HUES6 (cell line): ENCODE results near the gene BCAP31.

Source experiments
- H3K27ac ChIP-seq: 2 replicates; pipeline ENCODE4 v1.7.0; 2013; ENCODE audit warnings: low read depth, mild to moderate bottlenecking, low read length, inconsistent platforms
- H3K27me3 ChIP-seq: 2 replicates; pipeline ENCODE4 v1.6.1; 2013; ENCODE audit warnings: low read length; ENCODE audit not compliant: control insufficient read depth, insufficient read depth
- H3K36me3 ChIP-seq: 2 replicates; pipeline ENCODE4 v1.6.1; 2013; ENCODE audit warnings: low read length; ENCODE audit not compliant: control insufficient read depth, insufficient read depth
- H3K4me1 ChIP-seq: 2 replicates; pipeline ENCODE4 v1.6.1; 2013; ENCODE audit warnings: low read length; ENCODE audit not compliant: control insufficient read depth, insufficient read depth
- H3K4me3 ChIP-seq: 2 replicates; pipeline ENCODE4 v1.5.1; 2013; ENCODE audit warnings: low read depth, low read length
- H3K9ac ChIP-seq: one replicate; pipeline ENCODE4 v1.6.1; 2013; ENCODE audit warnings: mild to moderate bottlenecking, low read length
- H3K9me3 ChIP-seq: 2 replicates; pipeline ENCODE4 v1.6.1; 2013; ENCODE audit warnings: low read depth, low read length; ENCODE audit not compliant: control insufficient read depth, insufficient read depth

The BCAP31 gene

GRCh38 chrX:153725039-153725831 is 1.0 kb upstream of the BCAP31 start:
- peak overlapping the region; percentile 86; the same call in 1 of the 2 replicates for H3K27ac ChIP-seq

GRCh38 chrX:153723351-153724251 is 586 bp downstream of the BCAP31 start:
- peaks cover 39% of the 10 kb centered on the region for H3K4me1 ChIP-seq
- H3K4me3 ChIP-seq = peak overlapping the region; percentile 66
- peaks cover 21% of the 10 kb centered on the region; the same call in 1 of the 2 replicates for H3K9me3 ChIP-seq
- peaks cover 36% of the 10 kb centered on the region for H3K36me3 ChIP-seq
- H3K27ac ChIP-seq = peak overlapping the region; percentile 84; the same call in 1 of the 2 replicates
- H3K27me3 ChIP-seq = no peaks in the 10 kb centered on the region
- H3K9ac ChIP-seq = peak overlapping the region; percentile 86

More at GRCh38 chrX:153725039-153725831, 1.0 kb upstream of the BCAP31 start:
- H3K9ac ChIP-seq = peak overlapping the region; percentile 82
- peaks cover 24% of the 10 kb centered on the region for H3K36me3 ChIP-seq
- peaks cover 39% of the 10 kb centered on the region for H3K4me1 ChIP-seq
- peaks cover 19% of the 10 kb centered on the region; the same call in 1 of the 2 replicates for H3K9me3 ChIP-seq
- peak overlapping the region; percentile 56 for H3K4me3 ChIP-seq
- H3K27me3 ChIP-seq = no peaks in the 10 kb centered on the region

DNA sequence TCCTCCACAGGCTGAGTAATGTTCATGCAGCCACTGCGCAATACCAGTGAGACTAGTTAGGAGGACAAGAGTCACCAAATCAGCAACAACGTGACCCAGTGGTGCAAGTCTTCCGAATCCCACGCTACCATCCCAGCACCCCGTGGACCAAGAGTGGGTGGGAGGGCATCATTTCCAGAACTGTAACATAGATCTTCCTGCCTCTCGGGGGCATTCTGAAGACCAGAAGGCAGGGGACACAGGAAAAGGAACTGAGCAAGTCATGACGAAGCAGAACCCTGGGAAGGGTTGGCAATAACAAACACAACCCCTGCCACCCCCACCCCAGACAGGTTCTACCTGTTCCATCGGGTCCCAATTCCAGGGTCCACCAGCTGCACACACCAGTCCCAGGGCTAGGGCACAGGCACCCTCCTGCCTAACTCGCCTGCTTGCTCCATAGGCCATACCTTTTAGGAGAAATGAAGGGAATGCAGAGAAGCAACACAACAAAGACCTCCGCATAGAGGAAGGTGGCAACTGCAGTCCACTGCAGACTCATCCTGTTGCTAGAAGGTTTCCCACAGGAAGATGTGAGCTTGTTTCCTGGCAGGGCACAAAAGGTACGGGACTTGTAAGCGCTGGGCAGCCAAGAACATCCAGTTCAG is 1.4 kb downstream of the BCAP31 start:
- H3K9me3 ChIP-seq = peaks cover 15% of the 10 kb centered on the region; the same call in 1 of the 2 replicates
- peak overlapping the region; percentile 86 for H3K9ac ChIP-seq
- H3K4me1 ChIP-seq = peaks cover 34% of the 10 kb centered on the region
- H3K36me3 ChIP-seq = peaks cover 44% of the 10 kb centered on the region
- peak overlapping the region; percentile 66 for H3K4me3 ChIP-seq
- no peaks in the 10 kb centered on the region for H3K27me3 ChIP-seq
- peak overlapping the region; percentile 84; the same call in 1 of the 2 replicates for H3K27ac ChIP-seq

DNA sequence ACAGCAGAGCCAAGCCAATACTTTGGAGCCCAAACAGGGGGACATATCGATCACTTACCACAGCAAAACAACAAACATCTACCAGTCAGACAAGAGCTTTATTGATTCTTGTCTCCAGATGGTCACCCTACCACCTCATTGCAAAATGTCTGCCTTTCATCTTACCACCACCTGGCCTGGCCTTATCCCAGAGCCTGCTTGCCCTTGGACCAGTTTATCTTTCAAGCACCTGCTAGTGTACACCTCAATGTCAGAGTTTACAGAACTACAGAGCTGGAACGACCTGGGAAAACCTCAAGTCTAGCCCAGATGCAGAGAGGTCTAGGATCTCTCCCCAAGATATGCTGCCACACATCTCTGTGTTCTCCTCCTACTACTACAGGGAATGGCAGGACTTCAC is 4.5 kb downstream of the BCAP31 start:
- Histone ChIP-seq H3K4me3 (no peak overlapping the region), H3K4me1 (peaks cover 6% of the 10 kb centered on the region; the same call in 1 of the 2 replicates), H3K27ac (no peak overlapping the region), H3K9ac (no peak overlapping the region), H3K36me3 (peaks cover 66% of the 10 kb centered on the region), H3K9me3 (peaks cover 14% of the 10 kb centered on the region; the same call in 1 of the 2 replicates), H3K27me3 (no peaks in the 10 kb centered on the region)

DNA sequence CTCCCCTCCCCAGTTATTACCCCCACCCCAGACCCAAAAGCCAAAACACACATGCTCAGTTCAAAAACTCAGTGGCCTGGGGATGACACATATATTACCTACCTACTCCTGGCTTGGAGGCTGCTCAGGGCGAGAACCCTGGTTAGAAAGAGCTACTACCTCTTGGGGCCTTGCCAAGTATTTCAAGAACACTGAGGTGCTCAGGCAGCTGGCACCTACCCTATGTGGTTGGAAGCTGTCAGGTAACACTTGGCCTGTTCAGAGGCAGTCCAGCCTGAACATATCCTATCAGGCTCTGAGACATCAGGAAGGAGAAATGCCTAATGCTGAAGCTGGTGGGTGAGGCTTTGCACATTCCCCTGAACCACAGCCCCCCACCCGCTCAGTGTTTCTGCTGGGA is 4.9 kb downstream of the BCAP31 start:
- Histone ChIP-seq H3K27me3 (no peaks in the 10 kb centered on the region), H3K9me3 (peaks cover 14% of the 10 kb centered on the region; the same call in 1 of the 2 replicates), H3K4me3 (no peak overlapping the region), H3K4me1 (peaks cover 6% of the 10 kb centered on the region; the same call in 1 of the 2 replicates), H3K9ac (no peak overlapping the region), H3K36me3 (peaks cover 71% of the 10 kb centered on the region), H3K27ac (no peak overlapping the region)

GRCh38 chrX:153717445-153717844 is 6.7 kb downstream of the BCAP31 start:
- H3K9me3 ChIP-seq = peaks cover 14% of the 10 kb centered on the region; the same call in 1 of the 2 replicates
- H3K9ac ChIP-seq = no peak overlapping the region
- H3K36me3 ChIP-seq = peaks cover 82% of the 10 kb centered on the region
- no peaks in the 10 kb centered on the region for H3K27me3 ChIP-seq
- no peak overlapping the region for H3K4me3 ChIP-seq
- H3K27ac ChIP-seq = no peak overlapping the region
- peaks cover under 1% of the 10 kb centered on the region; the same call in 1 of the 2 replicates for H3K4me1 ChIP-seq

- Histone ChIP-seq H3K27me3 (no peaks in the 10 kb centered on the region), H3K36me3 (peaks cover 80% of the 10 kb centered on the region), H3K9ac (no peak overlapping the region), H3K4me3 (no peak overlapping the region), H3K4me1 (no peaks in the 10 kb centered on the region; the same call in 1 of the 2 replicates), H3K27ac (no peak overlapping the region), H3K9me3 (peaks cover 9% of the 10 kb centered on the region; the same call in 1 of the 2 replicates)
Observed at GRCh38 chrX:153714256-153714655, 9.9 kb downstream of the BCAP31 start.

DNA sequence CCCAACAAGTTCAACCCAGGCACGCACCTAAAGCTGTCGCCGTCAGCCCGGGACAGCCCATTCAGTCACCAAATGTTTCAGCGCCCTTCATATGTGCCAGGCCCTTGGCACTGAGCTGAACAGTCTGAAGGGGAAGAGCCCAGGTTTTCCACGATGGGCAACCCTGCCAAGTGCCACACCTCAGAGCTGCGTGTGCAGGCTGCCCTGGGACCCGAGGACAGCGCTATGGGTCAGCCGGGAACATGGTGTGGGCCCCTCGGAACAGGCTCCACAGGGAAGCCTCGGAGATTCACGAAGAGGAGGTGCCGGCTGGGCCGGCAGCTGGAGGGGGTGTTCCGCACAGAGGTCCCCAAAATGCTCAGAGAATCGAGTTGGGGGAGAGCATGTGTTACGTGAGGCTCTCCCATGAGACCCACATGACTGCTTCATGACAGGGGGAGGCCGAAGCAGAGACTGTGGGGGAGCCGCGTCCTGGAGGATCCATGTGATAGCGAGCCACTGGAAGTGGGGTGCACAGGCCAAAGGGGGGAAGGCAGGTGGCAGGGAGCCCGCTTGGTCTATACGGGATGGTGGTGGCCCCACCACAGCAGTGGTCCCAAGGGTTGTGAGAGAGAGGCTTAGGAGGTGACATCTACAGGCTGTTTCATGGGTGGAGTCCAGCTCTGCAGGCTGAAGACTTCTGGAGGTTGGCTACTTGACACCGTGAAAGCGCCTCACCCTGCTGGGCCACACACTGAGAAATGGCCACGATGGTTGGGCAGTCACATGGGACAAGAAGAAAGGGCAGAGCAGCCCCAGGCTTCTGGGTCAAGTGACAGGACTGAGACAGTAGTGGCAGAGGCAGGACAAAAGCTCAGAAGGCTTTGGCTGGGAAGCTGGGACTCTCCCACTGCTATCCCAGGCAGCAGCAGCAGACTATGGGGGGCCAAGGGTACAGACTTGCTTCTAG is 14.2 kb downstream of the BCAP31 start:
- H3K4me3 ChIP-seq = no peak overlapping the region
- H3K9ac ChIP-seq = no peak overlapping the region
- no peak overlapping the region for H3K27ac ChIP-seq
- H3K27me3 ChIP-seq = no peaks in the 10 kb centered on the region
- peaks cover 10% of the 10 kb centered on the region; the same call in 1 of the 2 replicates for H3K4me1 ChIP-seq
- peaks cover 76% of the 10 kb centered on the region for H3K36me3 ChIP-seq
- H3K9me3 ChIP-seq = peaks cover 6% of the 10 kb centered on the region; the same call in 1 of the 2 replicates

DNA sequence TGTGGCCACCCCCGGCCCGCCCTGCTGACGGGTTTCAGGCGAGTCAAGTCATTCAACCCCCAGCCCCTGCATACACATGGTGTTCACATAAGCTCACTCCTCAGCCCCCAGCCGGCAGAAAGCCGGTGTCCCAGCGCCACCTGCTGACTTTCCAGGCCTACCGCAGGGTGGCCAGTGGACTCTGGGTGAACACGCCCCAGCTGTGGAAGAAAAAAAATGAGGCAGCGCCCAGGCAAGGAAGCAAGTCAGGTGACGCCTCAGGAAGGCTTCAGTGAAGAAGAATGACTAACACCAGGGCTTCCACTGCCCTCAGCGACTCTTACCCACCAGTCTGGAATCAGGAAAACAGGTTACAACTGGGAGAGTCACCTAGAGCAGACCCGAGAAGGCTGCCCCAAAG is 15.8 kb downstream of the BCAP31 start:
- H3K27me3 ChIP-seq = no peaks in the 10 kb centered on the region
- peaks cover 7% of the 10 kb centered on the region; the same call in 1 of the 2 replicates for H3K9me3 ChIP-seq
- H3K36me3 ChIP-seq = peaks cover 76% of the 10 kb centered on the region
- peak overlapping the region; percentile 26 for H3K9ac ChIP-seq
- H3K4me3 ChIP-seq = no peak overlapping the region
- H3K27ac ChIP-seq = no peak overlapping the region
- peaks cover 10% of the 10 kb centered on the region; the same call in 1 of the 2 replicates for H3K4me1 ChIP-seq
